NOMO-1 treated with DMSO at 0.1 percent for 48 hours (cell line): ENCODE measurements around the gene ACSL6.

Source experiments
- DNase-seq: peaks from one replicate; lab custom pipeline; 2025; ENCODE audit not compliant: unreplicated experiment; lab: John Stamatoyannopoulos, UW

The ACSL6 gene

GRCh38 chr5:131984956-131985665 lies 26.3 kb downstream of the ACSL6 start:
- no peak for DNase-seq

DNA sequence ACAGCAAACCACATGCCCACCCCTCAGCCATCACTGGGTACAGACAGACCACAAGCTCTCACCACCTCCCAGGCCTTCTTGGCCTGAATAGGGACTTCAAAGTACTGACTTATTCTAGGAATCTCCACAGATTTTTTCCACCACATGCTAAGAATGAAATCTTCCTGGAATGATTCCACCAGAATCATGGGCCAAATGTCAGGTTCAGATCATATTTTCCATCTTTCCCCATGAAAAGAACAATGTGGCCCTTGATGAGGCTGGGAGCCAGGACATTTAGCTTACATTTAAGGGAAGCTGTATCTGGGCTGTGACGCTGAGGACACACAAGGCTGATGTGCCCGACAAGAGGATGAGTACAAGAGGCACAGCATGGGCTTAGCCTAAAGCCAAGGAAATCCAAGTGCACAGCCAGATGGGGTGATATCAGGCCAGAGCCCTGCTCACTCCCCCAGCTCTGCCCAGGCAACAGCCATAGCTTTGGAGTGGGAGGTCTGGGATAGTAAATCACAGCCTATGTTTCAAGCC lies 28.1 kb downstream of the ACSL6 start:
- no peak for DNase-seq

DNA sequence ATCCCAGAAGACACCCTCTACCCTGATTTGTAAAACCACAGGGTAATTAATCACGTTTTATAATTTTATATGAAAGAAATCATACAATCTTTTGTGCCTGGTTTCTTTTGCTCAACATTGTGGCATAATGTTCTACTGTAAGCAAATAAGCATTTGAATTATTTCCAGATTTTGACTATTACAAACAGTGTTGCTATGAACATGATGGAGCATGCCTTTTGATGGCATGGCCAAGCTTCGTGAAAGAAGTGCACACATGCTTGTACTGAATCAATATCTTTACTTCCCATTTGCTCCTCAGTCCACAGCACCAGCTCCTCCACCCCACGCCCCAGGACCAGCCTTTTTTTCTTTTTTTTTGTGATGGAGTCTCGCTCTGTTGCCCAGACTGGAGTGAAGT lies 29.9 kb downstream of the ACSL6 start:
- no peak for DNase-seq

- DNase-seq: no peak
Measured at GRCh38 chr5:131980696-131981095, 30.8 kb downstream of the ACSL6 start.

DNA sequence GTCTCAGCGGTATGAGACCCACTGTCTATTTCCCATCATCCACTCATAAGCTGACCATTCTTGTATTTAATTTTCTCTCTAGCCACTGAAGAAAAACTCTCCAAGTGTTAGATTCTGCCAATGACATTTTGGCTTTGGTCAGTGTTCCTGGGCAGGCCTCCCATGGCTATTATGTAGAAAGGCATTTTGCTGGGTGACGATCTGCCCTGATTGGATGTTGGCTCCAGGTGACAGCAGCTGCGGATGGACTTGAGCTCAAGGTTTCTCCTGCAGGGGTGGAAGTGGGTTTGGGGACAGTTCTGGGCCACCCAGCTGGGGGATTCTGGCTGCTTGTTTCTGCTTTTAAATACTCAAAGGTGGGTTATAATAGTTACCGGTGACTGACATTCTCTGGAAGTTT lies 31.6 kb downstream of the ACSL6 start:
- no peak for DNase-seq

DNA sequence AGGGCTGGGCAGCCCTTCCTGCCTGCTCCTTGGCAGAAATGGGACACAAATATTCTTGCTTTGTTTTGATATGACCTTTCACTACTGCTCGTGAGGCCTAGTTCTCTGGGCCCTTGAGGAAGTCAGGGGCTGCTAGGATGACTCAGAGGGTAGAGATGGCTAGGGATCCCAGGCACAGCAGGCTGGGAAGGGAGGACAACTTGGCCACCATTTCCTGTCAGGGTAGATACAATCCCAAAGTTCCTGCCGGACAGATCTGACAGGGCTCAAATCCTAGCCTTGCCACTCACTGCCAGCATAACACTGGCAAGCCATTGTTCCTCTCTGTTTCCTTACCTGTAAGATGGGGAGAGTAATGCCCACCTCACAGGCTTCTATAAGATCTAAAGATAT lies 34.2 kb downstream of the ACSL6 start:
- DNase-seq: no peak

DNA sequence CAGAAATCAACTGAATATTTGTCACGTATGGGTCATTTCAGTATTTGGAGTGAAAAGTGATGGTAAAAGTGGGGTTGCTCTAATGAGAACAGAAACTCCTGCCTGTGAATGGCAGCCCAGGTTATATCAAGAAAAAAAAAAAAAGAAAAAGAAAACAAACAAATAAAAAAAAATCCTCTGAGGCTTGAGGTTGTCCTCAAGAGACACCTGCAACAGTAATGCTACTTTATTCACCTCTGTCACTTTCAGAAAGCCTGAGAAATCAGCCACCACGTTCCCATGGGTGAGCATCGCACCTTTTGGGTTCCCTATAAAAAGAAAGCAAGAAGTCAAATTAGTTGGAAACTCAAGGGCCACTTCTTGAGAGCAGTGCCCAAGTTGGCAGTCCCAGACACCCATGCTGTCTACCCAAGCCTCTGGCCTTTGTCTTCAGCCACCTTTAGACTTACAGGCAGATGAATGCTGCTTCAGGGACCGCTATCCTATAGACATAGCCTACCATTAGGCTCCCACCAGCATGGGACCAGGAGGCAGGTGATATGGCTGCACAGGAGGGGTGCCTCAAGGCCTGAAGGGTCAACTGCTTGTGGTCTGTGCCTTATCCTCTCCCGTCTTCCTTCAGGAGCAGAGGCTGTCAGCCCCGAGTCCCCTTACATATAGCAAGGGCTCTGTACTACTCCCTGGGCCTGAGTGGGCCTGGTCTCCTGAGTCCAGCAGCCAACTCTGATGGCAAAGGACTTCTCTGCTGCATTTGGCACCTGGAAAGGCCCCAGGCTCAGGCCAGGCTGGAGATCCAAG lies 34.8 kb downstream of the ACSL6 start:
- no peak for DNase-seq

- no peak for DNase-seq
Measured at GRCh38 chr5:131974956-131975726, 36.3 kb downstream of the ACSL6 start.

- DNase-seq: no peak
Measured at GRCh38 chr5:131974622-131974955, 36.9 kb downstream of the ACSL6 start.

DNA sequence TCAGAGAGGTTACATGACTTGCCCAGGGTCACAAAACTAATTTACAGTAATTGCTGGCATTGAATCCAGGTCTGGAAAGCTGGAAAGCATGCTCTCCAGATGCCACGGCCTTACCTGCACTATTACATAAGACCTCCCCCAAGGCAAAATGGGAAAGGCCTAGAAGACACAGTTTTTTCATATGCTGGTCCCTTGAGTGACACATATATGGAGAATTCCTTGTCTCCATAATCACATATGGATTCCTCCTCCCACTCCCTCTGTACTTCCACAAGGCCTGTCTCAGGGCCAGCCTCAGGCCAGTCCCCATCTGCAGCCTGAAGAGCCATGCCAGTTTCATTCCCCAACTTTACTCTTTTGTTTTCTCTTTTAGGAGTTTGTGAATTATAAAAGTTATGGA lies 37.4 kb downstream of the ACSL6 start:
- no peak for DNase-seq

DNA sequence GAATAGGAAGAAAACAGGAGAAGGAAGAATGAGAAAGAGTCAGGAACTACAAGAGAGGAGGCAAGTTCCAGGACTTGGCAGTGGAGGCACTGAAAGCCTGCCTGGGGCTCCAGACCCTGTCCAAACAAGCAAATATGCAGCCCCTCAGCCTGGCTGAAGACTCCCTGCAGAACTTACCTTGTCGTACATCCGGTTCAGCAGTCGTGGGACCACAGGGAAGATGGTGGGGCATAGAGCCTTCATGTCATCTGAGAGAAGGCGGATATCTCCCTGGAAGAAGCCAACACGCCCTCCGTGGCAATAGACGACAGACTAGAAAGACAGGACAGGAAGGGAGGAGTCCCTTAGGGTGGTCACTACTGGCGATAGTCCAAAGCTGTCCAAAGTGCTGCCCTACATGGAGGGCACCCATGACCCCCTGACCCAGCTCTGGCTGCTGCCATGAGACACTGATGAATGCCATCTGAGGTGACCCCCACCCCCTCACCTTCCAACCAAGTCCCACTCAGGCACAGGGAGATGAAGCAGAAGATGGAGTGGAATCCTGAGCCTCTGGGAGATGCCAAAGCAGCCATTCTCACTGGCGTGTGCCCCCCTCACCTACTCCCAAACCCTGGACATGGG lies 38.3 kb downstream of the ACSL6 start:
- DNase-seq: no peak

GRCh38 chr5:131968396-131968954 lies 43.0 kb downstream of the ACSL6 start:
- no peak for DNase-seq

DNA sequence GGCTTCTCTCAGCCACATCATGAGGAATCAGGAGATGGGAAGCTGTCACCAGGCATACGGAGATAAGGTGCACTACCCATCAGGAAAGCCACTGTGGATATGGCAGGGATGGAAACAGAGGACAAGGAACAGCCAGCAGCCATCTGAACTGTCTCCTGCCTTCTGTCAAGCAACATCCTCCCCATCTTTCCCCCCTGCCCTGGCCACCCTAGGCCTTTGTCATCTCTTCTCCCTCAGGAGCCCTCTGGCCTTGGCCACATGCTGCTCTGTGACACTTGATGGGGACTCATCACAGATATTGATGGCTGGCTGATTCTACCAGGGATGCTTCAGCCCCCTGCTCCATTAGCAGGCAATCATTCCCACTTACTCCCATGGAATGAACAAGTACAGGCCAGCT lies 44.9 kb downstream of the ACSL6 start:
- no peak for DNase-seq

DNA sequence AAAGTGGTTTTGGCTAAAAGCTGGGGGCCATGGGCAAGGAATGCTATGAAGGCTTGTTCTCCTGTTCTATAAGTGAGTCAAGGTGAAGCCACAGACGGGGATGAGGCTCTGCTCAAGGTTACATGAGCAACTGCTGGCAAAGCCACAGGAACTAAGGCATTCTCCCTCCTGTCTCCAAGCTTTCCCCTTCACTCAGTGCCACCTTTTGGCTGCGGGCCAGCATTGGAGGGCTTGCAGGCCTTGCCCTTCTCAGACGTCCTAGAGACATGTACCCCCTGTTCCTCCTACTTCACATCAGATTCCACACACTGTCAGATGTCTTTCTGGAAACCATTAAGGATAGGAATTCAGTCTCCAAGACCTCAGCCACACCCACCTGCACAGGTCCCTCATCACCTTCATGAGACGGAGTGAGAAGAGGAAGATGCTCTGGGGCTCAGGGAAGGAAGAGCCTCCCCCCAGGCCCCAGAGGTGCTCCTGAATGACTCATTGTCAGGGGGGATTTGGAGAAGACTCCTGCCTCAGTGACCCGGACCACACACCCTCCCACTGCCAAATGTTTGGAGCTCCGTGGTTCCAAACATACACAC lies 45.5 kb downstream of the ACSL6 start:
- no peak for DNase-seq

DNA sequence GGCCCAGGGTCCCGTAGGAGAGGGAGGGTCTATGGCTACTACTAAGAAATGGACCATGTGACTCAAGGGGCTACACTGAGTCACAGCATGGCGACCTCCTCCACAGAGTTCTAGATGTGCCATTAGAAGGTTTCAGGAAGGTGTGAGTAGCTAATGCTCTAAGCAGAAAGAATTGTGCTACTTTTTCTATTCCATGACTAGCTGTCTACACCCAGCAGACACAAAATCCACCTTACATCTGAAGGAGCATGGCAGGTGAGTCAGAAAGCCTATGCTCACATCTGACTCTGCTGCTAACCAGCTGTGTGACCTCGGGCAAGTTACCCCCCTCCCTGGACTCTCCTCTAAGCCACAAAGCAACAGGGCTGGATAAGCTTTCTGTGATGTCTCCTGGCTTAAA lies 51.6 kb downstream of the ACSL6 start:
- no peak for DNase-seq

DNA sequence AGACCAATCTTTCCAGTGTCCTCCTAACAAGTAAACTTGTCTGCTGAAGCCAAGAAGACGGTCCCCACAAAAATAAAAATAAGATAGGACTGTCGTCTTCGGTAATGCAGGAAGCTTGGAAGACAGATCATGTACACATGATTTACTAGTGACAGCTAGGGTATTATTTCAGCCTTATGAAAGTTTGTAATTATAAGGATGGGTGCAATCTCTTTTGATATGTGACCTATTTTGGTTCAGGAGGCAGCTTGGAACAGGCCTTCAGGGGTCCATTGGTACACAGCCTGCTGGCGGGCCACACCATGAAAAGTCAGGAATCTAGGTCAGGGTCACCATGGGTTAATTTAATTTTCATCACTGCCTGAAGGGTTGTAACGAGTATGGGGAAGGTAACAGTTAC lies 52.3 kb downstream of the ACSL6 start:
- DNase-seq: no peak

GRCh38 chr5:131957721-131958441 lies 53.6 kb downstream of the ACSL6 start:
- no peak for DNase-seq

GRCh38 chr5:131953969-131954368 lies 57.5 kb downstream of the ACSL6 start:
- no peak for DNase-seq

GRCh38 chr5:131952301-131952857 lies 59.1 kb downstream of the ACSL6 start:
- no peak for DNase-seq

DNA sequence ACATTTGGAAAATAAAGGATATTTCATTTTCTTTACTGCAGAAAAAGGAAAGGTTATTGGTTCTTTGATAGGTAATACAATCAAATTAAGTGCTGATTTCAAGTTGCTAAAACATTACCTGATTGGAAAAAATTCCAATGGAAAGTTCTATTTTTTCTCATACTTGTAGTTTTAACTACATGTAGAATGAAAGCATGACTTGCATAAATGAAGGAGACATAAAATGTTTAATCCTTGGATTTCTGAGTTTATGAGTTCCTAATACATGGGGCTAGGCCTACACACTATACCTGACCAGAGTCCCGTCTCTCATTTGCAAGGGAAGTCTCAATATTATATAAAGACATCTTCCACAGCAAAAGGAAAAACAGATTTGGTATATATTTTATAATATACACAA lies 60.8 kb downstream of the ACSL6 start:
- DNase-seq: no peak
